NCI-H82 (cell line): Measurements from ENCODE around the gene TMEM233.

ENCODE experiments used
- DNase-seq: peaks from one replicate; lab custom pipeline; 2025; lab: John Stamatoyannopoulos, UW

TMEM233 gene

DNA sequence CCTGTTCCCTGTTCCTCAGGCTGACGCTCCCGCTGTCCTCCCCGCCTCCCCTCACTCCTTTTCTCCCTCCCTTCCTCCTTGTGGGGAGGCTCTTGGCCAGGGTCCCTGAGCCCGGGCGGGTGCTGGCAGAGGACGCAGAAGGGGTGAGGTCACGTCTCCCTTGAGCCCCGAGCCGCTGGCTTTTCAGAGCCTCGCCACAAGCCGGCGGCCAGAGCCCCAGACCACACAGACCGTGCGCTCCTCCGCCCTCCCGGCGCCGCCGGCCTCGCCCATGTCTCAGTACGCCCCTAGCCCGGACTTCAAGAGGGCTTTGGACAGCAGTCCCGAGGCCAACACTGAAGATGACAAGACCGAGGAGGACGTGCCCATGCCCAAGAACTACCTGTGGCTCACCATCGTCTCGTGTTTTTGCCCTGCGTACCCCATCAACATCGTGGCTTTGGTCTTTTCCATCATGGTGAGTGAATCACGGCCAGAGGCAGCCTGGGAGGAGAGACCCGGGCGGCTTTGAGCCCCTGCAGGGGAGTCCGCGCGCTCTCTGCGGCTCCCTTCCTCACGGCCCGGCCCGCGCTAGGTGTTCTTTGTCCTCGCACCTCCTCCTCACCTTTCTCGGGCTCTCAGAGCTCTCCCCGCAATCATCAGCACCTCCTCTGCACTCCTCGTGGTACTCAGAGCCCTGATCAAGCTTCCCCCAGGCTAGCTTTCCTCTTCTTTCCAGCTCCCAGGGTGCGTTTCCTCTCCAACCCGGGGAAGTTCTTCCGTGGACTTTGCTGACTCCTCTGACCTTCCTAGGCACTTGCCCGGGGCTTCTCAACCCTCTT, at the start of gene TMEM233:
Gene TMEM233 (plus strand): TSS at position 197 of the 821 bp plus-strand sequence. CDS start 75 bp downstream, at position 272.
- no peak for DNase-seq

DNA sequence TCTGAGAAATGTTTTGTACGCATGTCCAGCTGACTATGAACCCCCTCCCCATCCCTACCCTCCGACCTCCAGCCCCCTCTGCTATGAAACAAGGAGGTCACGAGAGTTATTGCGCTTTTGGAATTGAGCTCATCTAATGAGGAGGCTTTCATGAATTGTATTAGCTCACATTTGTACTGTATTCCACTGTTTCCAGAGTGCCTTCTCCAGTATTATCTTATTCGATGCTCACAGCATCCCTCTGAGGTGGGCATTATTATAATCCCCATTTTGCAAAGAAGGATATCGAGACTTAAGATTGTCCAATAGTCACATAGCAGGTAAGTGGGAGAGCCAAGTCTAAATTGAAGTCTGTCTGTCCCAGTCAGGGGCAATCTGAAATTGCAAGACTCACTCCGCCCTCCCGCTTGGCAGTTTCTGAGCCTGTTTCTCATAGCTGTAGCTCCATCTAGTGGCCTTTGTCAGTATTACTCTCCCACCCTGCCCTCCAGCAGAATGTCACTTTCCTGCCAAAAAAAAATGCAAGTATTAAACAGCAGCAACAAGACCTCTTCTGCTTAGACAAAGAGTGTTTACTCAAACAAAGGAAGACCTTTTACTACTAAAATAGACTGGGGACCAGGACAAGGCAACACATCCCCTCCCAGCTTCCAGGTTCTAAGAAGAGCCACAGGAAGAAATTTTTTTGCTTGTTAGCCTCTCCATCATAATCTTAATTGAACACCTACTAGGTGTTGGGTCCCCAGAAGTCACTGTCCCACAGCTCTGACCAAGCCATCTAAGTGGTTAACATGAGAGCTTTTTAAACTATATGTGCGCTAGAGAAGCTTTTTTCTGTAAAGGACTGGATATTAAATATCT, 48.6 kb upstream of the TMEM233 start:
- DNase-seq: peak; percentile 83

DNA sequence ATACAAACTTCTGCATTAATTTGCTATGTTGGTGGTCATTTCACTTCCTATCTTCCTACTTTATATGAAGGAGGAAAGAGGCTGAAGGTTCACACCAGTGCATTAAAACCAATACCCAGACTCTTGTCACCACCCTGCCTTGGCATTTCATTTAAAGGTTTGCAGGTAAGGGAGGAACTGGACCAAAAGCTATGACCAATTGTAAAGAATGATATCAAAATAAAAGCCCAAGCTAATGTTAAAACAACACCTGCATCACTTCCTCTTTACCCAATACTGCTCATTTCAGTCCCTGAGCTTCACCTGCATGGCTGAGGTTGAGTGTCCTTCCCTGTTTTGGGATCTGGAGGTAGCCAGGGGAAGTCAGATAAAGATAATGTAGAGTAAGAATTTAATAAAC, 47.2 kb upstream of the TMEM233 start:
- DNase-seq: no peak

DNA sequence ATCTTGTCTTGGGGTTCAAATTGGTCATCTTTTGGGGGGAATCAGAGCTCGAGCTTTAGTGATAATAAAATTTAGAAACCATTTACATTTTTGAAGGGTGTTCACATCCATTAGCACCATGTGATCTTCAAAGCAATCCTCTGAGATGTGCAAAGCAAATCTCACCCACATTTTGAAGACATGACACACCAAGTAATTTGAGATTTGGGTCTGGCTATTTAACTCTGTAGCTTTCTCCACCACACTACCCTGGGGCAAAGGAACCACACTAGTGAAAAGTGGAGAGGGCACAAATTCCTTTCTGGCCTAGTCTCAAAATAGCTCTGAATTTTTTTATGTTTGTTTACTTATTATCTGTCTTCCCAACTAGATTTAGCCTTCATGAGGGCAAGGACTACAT, 46.6 kb upstream of the TMEM233 start:
- DNase-seq: no peak

DNA sequence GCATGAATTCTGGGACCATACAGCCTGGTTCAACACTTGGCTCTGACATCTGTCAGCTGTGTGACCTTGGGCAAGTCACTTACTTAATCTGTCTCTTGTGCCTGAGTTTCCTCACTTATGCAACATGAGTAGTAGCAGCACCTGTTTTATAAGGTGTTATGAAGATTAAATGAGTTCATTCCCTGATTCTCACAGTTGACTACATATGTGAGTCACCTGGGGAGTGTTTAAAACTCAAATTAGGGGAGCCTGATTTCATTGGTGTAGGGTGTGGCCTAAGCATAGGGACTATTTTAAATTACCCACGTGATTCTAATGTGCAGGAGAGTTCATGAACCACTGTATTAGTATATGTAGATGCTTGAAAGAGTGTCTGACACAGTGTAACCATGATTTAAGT, 36.7 kb upstream of the TMEM233 start:
- DNase-seq: no peak

DNA sequence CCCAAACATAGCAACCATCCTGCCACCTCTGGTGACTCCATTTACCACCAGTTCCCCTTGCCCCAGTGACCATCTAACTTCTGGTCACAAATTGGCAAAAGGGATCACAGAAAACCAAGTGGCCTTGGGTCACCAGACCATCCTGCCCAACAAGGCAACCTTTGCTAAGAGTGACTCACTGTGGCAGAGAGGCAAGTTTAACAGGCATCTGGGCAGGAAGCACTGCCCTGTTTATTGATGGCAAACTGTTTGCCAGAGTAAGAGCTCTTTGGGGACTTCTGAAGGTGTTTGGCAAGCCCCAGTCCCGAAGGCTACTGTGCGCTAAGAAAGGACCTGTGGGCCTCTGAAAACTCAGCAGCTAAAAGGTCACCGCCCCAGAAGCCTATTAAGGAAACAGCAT, 28.2 kb upstream of the TMEM233 start:
- no peak for DNase-seq

DNA sequence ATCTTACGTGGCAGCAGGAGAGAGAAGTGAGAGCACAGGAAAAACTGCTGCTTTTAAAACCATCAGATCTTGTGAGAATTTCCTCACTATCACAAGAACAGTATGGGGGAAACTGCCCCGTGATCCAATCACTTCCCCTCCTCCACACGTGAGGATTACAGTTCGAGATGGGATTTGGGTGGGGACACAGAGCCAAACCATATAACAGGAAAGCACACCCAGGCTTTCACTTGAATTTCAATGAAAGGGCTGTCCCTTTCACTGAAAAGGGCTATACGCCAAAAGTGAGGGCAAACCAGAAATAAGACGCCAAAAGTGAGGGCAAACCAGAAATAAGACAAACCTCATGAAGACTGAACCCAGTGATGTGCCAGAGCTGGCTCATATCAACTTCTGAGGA, 22.8 kb upstream of the TMEM233 start:
- no peak for DNase-seq

DNA sequence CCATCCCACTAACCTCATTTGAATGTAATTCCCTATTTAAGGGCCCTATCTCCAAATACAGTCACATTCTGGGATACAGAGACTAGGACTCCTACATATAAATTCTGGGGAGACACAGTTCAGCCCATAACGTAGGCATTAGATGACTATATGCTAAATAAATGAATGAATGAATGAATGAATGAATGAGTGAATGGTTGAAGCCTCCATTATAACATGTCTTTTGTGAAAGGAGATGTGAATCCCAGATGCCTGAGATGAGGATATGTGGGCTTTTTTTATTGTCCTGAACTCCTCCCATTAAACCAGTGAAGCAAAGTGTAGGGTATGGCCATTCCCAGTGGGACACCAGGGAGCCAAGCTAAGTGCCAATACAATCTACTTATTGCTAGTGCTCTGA, 20.5 kb upstream of the TMEM233 start:
- no peak for DNase-seq

DNA sequence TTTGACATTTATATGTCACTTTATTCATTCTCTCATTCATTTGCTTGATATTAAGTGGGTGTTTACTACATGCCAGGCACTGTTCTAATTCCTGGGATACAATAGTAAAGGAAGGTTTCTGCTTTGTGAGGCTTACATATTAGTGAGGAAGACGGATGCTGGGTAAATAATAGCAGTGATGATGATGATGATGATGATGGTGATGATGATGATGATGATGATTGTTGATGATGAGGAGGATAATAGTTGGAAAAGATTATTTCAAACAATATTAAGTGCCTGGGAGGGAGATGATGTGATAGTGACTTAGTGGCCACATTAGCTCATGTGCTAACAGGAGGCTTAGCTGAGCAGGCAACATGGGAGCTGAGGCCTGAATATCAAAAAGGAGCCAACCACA, 19.3 kb upstream of the TMEM233 start:
- DNase-seq: no peak

DNA sequence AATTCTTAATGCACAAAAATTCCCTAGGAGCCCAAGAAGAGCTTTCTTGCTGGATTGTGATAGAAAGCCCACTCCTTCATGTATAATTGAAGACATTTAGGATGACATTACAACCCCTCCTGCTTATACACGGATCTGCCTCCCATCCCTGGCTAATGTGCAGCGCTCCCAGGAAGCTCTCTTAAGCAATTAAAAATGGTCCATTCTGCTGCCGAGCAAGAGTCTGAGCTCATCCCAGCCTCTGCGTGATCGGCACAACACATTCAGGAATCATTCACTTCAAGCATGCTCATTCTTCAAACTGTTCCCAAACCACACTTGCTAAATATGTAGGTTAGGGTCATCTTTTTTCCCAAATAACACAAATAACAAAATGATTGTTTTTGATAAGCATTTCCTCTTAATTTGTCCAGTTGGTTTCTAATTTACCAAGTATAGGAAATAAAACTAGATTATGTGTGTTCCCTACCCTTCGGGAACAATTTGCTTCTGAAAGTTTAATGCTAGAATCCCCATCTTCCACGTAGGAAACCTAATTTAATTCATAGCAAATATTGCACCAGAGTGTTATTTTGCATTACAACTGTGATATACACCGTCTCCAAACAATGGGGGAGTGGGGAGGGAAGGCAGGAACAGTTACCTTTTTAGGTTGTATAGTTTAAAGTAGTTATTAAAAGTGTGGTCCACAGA, 17.3 kb upstream of the TMEM233 start:
- no peak for DNase-seq

DNA sequence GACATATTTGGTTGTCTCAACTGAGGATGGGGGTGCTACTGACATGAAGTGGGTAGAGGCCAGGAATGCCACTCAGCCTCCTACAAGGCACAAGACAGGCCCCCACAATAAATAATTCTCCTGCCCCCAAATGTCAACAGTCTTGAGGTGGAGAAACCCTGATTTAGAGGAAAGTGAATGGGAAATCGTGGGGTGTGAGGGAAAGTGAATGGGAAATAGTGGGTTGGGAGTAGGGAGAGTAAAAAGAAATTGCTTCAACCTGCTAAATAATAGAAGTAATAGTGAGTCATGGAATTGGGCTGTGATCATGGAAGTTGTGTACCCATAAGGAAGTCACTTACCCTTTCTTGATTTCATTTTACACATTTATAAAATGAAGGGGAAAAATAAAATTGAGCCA, 16.7 kb upstream of the TMEM233 start:
- DNase-seq: no peak

DNA sequence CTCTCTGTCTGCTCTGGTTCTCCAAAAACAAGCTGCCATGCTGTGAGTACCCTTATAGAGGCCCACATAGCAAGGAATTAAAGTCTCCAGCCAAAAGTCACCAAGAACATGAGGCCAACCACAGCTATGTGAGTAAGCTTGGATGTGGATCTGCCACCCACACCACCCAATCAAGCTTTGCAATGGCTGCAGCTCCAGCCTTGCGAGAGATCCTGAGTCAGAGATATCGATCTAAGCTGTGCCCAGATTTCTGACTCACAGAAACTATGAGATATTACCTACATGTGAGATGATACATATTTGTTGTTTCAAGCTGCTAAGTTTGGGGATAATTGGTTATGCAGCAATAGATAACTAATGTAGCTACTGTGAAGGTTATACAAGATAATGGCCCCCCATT, 15.5 kb upstream of the TMEM233 start:
- no peak for DNase-seq

DNA sequence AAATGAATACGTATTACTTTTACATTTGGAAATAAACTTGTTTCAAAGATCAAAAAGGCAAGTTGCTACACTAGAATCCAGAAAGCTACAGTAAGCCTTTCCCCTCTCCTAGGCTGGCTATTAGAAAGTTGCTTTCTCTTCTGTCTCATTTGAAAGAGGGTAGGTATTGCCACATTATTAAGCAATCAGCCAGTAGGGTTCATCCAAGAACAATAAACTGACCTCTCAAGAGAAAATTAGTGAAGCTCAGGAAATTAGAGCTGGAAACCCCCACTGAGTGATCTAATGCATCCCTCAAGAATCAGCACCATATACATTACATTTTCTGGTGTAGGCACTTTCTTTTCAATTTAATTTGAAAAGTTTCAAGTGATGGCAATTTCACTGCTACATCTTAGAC, 4.5 kb upstream of the TMEM233 start:
- no peak for DNase-seq

DNA sequence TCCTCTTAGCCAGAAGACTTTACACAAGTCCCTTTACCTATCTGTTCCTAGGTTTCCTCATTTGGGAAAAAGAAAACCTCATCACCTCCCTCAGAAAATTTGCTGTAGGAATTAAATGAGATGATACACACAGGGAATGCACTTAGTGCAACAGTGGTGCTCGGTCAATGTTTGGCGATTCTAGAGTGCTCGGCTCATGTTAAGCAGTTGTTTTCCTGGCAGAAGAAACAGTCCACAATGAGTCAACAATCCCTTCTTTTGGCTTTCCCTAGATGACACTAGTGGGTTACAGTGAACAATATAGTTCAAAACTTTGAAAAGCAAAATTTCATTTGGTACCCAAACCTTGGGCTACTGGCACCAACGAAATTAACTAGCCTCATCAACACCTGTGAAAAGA, 3.9 kb upstream of the TMEM233 start:
- no peak for DNase-seq

DNA sequence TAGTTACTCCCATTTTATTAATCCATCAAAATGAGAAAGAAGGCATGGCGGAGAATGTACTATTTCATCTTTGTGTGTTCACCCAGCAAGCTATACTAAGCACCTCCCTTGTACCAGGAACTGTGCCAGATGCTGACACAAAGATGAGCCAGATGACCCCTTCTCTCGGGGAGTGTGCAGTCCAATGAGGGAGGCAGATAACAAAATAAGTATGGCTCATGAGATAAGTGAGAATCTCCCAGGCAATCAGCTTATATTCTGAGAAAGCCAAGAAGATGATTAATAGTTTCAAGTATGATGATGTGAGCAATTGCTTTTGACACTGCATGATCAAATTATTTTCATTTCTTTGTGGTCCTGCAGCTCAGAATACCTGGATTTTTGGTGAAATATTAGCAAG, 1.3 kb upstream of the TMEM233 start:
- DNase-seq: peak; percentile 28

DNA sequence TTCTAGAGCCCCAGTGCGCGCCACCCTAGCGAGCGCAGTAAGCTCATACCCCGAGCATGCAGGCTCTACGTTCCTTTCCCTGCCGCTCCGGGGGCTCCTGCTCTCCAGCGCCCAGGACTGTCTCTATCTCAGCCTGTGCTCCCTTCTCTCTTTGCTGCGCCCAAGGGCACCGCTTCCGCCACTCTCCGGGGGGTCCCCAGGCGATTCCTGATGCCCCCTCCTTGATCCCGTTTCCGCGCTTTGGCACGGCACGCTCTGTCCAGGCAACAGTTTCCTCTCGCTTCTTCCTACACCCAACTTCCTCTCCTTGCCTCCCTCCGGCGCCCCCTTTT, 791 bp downstream of the TMEM233 start:
- DNase-seq: no peak

DNA sequence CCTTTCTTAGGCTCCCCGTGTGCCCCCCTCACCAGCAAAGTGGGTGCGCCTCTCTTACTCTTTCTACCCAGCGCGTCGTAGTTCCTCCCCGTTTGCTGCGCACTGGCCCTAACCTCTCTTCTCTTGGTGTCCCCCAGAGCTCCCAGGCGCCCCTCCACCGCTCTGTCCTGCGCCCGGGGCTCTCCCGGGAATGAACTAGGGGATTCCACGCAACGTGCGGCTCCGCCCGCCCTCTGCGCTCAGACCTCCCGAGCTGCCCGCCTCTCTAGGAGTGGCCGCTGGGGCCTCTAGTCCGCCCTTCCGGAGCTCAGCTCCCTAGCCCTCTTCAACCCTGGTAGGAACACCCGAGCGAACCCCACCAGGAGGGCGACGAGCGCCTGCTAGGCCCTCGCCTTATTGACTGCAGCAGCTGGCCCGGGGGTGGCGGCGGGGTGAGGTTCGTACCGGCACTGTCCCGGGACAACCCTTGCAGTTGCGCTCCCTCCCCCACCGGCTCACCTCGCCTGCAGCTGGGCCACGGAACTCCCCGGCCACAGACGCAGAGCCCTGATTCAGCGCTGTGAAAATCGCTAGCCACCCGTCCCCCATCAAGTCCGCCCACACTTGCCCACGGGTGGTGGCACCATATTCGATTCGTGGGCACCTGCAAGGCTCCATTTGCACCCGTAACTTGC, 1.3 kb downstream of the TMEM233 start:
- peak; percentile 18 for DNase-seq

DNA sequence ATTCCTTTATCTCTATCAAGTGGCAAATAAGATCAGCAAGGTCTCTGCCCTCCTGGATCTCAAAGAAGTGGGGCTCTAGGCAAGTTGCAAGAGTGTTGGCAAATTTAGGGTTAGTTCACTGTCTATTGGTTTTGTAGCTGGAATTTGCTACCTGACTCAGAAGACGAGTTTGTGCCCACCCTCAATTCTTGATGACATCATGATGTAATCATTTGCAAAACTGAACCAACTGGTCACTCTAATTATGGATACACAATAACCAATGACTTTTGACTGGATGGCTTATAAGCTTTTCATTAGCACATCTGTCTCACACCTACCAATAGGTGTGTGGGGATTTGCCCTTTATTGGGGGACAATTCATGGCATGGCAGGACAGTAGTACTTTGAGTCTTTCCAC, 4.6 kb downstream of the TMEM233 start:
- DNase-seq: no peak

DNA sequence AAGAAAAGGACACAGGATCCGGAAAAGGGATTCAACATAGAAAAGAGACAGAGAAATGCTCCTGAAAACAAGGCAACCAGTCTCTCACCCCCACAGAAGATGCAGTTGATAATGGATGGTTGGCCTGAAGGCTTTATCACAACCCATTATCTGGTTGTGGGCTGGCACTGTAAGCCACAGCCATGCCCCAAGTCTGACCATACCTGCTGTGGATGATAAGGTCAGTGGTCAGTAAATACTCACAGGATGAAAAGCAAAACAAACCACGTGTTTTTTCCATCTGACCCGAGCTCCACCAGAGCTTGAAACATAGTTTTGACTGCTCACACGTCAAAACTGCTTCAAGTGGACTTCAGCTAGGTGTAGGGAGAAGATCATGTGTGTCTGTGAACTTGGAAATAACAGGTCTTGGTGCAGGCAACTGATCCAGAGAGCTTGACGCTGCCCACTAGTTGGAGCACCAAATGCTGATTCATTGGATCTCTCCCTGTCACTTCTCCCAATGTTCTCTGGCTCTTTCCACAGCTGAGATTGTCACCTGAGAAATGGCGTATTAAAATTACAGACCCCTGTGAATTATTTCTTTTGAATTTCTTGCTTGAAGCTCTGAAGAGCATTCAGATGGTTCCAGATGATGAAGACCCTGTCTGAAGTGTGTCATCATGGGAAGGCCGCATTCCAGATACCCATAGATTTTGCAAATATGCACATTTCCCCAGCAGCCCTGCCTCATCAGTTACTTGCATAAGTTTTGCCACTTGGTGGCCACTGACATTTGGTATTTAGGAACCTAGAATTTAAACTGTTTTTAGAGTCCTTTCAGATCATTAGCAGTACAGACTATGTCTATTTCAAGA, 8.5 kb downstream of the TMEM233 start:
- DNase-seq: no peak

DNA sequence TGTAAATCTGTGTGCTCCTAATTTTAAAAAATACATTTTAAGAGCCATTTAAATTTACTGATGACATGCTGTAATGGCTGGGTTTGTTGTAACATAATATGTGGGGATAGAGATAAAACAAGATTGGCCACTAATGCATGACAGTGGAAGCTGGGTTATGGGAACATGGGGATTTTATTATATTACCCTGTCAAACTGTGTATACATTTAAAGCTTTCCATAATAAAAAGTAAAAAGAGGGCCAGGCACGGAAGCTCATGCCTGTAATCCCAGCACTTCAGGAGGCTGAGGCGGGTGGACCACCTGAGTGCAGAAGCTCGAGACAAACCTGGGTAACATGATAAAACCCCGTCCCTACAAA, 9.1 kb downstream of the TMEM233 start:
- DNase-seq: peak; percentile 12

DNA sequence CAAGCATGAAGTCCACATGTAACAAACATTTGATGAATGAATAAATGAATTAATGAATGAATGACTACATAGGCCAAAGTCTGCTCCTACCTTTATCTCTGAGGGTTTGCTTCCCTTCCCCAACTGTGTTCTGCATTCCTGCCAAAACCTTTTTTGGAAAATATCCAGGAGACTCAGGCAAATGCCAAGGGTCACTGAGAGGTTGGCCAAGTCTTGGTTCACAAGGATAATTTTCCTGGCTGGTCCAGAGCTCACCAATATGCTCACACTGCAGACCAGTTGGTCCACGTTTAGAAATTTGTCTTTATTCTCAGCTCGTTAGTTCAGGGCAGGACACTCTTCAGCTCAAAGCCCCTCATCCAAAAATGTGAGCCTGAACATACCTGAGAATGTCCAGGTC, 10.2 kb downstream of the TMEM233 start:
- DNase-seq: no peak
